Activated CD4-positive, CD25-positive, alpha-beta regulatory T cell treated with anti-CD3 and anti-CD28 coated beads, Interleukin-2, amount 50 U/mL, for 24 hours (primary cell): ENCODE results near the gene CD2AP.
"Not testable (repeated sequence)": the region's sequence is repeated elsewhere in the genome, so short reads cannot be mapped to it uniquely, and the experiment has no call there.

Experiments
- ATAC-seq, 2 donors: fragments of 150-1000 bp; cut with Tn5 transposase; one replicate each; pipeline ENCODE4 v1.10.0; 2021; ENCODE audit warnings: mild to moderate bottlenecking in 1 of 2, moderate library complexity in 1 of 2

CD2AP gene

DNA sequence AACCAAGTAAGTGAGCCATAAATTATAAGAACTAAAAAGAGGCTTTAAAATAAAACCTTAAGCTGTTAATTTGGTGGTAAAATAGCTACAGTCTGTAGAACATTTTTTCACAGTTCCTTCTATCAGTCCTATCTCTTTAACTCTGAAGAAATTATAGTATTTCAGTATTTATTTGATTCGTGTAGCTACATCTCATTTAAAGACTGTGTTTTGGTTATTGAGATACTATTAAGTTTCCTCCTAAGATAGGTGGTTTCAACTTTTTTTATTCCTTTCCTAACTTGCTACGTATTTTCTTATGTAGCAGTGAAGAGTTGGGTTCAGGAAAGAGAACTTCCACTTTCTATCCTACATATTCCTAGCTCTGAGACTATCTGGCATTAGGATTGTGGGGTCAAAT, 97.2 kb downstream of the CD2AP start:
- no peak for ATAC-seq

DNA sequence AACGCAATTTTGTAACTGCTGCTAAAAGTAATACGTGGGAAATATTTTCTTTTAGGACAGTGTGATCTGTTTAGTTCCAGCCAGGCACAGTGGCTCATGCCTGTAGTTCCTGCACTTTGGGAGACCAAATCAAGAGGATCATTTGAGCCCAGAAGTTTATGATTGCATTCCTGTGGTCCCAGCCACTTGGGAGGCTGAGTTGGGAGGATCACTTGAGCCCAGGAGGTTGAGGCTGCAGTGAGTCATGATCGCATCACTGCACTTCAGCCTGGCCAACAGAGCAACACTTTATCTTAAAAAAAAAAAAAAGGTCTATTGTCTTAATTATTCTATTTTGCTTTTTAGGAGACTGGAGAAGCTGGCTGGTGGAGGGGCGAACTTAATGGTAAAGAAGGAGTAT, 101.5 kb downstream of the CD2AP start:
- no peak for ATAC-seq

DNA sequence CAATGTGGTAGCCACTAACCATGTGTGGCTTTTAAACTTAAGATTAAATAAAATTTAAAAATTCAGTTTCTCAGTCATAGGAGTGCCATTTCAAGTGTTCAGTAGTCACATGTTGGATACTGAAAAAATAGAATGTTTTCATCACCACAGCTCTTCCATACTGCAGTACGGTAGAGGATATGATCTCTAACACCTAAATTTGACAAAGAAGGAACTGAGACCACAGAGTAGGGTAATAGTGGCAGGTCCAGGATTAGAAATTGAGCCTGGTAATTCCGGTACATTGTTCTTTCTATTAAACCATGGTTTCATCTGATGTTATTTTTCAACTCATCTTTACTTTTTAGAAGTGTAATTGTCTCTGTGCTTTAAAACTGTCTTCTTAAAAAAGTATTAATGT, 104.0 kb downstream of the CD2AP start:
- ATAC-seq = no peak

DNA sequence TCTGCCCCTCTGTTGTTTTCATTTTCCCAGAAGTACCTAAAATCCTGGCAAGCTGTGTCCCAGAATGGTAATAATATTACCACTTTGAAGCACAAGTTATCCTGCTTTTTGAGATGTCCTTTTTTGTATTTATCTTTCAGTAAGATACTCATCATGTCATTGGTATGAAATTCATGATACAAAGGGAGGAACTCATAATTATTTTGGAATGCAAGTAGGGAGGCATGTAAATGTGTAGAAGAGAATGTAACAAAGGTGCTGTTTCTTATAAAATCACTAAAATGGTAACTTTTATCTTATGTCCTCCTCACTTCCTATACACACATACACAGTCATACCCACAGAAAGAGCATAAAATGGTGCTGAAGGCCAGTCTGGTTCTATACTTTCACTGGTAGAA, 109.9 kb downstream of the CD2AP start:
- ATAC-seq = no peak

DNA sequence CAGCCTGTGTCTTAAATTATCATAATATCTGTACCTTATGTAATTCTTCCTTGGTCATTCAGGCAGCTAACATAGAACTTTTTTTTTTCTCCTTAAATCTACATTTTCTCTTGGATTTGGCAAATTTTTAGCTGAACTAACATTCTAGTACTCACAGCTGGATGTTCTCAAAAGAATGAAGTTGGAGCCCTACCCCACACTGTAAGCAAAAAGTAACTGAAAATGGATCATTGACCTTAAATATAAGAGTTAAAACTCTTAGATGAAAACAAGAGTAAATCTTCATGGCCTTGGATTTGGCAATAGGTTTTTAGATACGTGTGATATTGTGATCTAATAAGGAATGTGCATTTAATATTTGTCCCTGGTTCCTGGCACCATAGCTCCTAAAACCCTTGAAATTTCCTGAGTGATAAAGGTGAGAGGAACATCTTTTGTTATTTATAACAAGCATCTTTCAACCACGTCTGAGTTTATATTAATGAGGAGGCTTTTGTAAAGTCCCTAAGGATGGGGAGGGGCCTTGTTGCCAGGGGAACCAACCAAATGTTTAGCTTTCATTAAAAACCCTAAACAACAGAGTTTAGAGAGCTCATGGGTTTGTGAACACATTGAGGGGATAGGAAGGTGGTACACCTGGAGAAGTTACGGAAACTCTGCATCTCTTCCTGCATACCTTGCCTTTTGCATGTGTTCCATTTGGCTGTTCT, 114.7 kb downstream of the CD2AP start:
- no peak for ATAC-seq

DNA sequence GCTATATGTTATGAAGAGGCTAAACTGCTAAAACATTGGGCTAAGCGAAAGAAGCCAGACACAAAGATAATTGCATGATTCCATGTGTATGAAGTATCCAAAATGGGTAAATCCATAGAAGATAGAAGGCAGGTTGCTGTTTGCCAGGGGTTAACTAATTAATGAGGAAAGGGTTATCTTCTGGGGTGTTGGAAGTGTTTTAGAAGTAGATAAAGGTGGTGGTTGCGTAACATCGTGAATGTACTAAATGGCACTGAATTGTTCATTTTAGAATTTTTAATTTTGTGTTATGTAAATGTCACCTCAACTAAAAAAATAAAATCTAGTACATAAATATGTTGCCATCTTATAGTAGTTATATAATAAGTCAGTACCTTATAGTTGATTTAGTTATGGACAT, 116.4 kb downstream of the CD2AP start:
- ATAC-seq = no peak

DNA sequence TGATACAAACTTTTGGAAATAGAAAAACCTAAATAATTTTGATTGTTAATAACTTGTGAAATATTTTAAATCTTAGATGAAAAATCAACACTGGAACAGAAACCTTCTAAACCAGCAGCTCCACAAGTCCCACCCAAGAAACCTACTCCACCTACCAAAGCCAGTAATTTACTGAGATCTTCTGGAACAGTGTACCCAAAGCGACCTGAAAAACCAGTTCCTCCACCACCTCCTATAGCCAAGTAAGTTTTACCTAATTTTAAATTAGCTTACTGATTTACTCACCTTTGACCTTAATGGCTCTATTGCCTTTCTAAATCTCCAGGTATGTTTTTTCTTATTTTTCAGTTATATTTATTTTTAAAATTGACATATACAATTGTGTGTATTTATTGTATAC, 118.2 kb downstream of the CD2AP start:
- ATAC-seq = no peak

DNA sequence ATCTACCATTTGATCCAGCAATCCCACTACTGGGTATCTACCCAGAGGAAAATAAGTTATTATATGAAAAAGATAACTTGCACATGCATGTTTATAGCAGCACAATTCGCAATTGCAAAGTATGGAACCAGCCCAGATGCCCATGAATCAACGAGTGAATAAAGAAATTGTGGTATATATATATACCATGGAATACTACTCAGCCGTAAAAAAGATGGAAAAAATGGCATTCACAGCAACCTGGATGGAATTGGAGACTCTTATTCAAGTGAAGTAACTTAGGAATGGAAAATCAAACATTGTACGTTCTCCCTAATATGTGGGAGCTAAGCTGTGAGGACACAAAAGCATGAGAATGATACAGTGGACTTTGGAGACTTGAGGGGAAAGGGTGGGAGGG, 120.8 kb downstream of the CD2AP start:
- no peak for ATAC-seq

DNA sequence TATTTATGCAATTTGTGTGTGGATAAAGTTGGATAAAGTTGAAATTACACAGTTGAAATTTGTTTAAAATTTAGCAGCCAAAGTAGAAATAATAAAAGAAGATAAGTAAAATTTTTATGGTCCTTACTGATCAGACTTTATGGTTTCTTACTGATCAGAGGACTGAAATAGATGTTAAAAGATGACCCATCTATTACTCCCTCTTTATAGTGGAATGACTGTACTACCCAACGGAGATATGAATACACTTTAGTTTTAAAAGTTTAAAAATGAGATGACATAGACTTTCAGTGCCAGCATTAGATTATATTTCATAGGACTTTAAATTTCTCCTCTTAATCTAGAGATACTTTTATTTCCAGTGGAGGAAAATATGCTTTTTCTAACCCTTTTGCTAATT, 121.9 kb downstream of the CD2AP start:
- peak in 1 of 2 donors; percentile 45 for ATAC-seq

DNA sequence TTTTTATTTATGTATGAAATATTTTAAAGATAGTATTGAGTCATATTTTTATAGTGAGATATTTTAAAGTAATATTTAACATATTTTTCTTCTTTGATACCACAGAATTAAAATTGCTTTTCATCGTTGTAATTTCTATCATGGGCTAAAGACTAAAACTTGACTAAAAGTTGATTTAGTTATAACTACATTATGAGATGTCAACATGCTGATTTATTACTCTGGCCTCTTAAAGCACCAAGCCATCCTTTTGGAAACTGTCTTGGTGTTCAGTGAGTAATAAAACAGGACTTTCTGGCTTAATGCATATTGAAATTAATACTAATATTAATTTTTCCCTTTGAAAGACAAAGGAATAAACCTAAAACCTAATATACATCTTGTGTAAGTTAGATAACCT, 125.6 kb downstream of the CD2AP start:
- ATAC-seq = no peak

DNA sequence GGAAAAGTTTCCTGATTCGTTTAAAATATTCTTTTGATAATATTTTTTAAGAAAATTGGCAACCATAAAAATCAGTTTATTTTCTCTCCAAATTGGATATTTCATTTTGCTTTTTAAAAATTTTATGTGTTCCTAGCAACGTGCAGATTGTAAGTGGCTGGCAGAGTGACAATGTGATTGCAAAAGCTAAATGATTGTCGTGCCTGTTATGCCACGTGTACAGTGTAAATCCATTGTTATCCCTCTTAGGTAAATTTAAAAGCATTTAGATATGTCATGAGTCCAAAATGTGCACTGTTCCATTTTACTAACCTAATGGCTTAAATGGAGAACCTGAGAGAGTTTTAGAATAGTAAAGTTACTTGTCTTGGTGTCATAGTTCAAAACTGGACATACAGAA, 126.4 kb downstream of the CD2AP start:
- no peak for ATAC-seq

DNA sequence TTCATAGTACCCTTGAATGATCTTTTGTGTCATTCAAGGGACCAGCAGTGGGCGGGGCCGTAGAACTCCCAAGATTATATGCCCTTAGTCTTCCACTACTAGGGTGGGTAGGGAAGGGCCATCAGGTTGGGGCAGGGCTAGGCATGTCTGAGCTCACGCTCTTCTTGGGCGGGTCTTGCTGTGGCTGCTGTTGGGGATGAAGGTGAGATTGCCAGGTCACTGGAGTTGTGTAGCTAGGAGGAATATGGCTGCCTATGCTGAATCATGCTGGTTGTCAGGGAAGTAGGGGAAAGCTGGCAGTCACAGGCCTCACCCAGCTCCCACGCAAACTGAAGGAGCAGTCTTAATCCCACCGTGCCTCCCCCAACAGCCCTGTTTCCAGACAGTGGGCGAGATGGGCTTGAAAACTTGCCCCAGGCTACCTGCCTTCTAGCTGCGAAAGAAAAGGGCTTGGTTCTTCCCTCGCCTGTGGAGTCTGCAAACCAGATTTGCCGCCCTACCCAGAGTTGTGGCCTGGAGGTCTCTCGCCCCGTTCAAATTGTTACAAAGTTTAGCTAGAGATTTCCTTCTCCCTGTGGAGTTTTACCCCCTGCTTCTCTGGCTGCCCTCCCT, 144.4 kb downstream of the CD2AP start:
- ATAC-seq = no peak

DNA sequence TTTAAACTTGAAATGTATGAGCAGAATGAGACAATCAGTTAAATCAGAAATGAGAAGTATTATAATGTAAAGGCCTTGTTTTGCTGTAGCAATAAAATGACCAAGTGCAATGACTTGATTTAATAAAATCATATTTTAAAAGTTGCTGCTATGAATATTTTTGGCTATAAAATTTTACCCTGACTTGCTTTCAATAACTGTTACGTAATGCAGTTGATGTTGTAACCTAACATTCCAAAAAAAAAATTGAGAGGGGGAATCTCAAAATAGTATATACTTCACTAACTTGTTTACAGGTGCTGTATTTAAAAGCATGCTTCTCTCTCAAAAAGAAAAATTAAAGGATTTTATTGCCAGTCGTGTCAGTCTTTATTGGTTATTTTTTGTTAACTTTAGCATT, 149.2 kb downstream of the CD2AP start:
- ATAC-seq = no peak

DNA sequence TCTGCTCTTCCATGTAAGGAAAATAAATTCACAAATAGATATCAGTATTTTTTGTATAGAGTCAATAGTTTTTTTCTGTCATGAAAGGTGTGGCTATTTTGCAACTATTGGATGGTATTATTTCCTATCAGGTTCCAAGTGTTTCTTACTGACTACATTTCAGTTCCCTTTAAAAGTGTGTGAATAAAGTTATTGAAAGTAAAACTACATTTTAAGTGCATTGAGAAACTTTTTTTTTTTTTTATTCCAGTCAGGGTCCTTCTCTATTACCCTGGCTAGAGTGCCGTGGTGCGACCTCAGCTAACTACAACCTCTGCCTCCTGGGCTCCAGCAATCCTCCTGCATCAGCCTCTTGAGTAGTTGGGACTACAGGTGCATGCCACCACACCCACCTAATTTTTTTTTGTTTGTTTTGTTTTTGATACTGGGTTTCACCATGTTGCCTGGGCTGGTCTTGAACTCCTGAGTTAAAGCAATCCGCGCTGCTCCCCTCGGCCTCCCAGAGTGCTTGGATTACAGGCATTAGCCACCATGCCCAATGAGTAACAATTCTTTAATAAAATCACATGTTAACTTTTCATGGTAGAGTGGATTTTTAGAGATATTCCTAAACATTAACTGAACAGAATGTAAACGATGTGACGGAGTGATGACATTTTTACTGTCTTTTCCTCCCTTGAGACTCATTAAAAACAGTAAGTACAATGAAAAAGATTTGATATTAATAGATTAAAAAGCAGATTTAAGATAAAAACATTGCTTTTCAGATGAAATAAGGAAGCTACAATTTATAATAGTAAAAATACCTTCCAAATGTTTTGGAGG, 151.1 kb downstream of the CD2AP start:
- ATAC-seq = no peak

DNA sequence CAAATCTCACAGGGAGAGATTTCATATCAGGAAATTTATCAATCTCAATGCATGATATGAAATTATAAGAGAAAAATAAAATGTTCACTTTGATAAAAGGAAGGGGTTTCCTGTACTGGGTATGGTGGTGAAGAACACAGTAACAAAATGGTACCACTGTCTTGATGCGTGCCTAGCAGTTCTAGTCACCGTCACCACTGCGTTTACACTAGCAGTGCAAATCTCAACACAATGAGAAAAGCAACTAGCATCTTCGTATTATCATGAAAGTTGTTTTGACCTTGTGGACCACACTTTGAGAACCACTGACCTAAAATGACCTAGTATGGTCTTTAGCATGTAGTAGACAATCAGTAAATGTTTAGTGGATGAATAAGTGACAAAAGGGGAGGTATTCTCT, 152.4 kb downstream of the CD2AP start:
- no peak for ATAC-seq

DNA sequence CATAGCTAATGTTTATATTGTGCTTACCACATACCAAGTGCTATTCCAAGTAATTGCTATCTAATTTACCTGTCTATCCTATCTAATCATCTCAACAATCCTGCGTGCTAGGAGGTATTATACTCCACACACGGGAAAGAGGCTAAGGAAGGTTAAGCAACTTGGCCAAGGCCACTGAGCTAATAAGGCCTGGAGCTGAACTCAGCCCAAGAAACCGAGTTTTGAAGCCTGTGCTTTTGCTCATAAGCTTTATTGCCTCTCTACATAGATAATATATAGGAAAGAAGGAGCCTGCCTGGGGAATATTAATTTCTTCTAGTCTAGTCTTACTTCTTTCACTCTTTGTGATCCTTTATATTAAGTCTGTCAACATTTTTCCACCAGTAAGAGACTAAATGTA, 153.0 kb downstream of the CD2AP start:
- ATAC-seq = no peak

DNA sequence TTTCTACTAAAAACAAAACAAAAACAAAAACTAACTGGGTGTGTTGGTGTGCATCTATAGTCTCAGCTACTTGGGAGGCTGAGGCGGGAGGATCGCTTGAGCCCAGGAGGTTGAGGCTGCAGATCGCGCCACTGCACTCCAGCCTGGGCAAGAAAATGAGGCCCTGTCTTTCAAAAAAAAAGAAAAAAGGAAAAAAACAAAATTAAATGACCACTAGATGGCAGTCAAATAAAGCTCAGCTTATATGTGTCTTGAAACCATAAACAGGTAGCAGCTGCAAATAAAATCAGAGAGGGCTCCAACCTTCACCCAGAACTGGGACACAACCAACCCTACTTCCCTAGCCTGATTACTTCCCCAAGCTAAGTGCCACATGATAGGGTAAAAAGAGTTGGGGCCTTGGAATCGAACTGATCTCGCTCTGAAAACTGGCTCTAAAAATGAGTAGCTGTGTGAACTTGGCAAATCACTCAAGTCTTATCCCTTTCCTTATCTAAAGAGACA, 153.7 kb downstream of the CD2AP start:
- peak in 1 of 2 donors; percentile 32 for ATAC-seq

DNA sequence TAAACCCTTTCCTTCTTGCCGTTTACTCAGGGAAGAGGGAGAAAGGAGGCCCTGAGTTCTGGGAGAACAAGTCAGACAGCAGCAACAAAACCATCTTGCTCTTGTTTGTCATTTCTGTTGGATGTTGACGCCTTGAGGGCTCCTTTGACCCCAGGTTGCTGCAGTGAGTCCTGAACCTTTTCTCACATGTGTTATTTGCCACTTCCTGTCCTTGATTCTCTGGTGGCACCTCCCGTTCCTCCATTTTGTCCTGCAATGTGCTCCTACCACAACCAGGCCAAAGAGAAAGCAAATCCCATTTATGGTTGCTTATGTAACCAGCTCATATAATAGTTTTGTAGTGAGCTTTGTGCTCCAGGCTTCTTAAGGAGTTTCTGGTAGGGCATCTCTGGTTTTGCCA, 154.2 kb downstream of the CD2AP start:
- ATAC-seq = no peak

DNA sequence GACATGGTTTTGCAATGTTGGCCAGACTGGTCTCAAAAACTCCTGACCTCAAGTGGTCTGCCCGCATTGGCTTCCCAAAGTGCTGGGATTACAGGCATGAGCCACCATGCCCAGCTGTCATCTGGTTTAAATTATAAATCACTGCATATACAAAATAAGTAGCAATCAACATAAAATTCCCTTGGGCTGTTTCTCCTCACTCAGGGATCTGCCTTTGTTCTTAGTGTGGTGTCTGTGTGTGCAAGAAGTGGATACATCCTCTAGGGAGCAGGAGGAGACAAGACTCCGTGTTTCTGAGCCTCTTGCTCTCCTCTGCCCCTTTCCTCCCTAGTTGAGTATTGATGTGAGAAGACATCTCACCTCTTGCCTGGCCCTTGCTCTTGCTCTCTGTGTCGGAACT, 155.6 kb downstream of the CD2AP start:
- ATAC-seq = no peak

DNA sequence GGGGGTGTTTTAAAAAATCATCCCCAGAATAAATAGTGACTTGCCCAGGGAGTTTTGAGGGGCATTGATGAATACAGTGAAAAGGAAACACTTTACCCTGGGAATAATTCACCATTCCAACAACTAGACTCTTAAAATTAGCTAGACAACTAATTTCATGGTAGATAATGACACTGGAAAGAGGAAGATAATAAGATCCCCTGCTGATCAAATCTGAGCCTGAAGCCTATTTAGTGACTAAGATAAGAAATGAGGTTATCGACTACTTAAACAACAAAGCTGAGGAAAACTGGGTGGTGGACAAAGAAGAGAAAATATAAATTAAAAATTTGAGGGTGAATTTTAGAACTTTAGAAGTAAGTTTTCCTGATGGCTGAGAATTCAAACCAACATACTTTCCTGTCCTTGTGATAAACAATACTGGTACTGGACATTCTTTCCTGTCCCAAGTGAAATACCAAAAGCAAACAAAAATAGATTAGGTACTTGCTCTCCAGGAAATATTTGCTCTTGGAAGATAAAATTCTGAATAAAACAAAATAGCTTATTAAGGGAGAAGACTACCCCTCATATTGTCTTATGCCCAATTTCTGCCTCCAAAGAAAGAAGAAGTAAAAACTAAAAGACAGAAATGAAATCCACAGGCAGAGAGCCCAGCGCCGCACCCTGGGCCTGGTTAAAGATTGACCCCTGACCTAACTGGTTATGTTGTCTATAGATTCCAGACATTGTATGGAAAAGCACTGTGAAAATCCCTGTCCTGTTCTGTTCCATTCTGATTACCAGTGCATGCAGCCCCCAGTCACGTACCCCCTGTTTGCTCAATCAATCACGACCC, 156.8 kb downstream of the CD2AP start:
- no peak for ATAC-seq

DNA sequence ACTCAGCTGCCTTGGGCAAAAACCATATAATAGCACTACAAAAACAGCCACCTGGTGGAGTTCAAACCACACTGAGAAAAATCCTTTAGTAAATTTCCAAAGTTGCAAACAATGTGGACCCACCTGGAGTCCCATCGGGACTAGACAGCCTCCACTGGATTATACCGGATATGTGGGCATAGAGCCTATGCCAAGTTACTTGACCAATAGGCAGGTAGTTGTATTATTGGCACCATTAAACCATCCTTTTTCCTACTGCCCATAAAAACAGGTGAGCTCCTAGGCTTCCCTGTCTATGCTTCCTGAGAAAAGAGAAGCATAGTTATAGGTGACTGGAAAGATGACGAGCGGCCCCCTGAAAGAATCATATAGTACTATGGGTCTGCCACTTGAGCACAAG, 169.1 kb downstream of the CD2AP start:
- no peak for ATAC-seq

DNA sequence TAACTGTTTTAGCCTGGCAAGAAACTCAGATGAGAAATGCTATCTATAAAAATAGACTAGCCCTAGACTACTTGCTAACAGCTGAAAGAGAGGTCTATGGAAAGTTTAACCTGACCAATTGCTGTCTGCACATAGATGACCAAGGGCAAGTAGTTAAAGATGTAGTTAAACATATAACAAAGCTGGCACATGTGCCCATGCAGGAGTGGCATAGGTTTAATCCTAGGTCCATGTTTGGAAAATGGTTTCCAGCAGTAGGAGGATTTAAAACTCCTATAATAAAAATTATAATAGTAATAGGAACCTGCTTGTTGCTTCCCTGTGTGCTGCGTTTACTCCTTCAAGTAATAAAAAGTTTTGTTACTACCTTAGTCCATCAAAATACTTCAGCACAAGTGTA, 169.6 kb downstream of the CD2AP start:
- no peak for ATAC-seq

DNA sequence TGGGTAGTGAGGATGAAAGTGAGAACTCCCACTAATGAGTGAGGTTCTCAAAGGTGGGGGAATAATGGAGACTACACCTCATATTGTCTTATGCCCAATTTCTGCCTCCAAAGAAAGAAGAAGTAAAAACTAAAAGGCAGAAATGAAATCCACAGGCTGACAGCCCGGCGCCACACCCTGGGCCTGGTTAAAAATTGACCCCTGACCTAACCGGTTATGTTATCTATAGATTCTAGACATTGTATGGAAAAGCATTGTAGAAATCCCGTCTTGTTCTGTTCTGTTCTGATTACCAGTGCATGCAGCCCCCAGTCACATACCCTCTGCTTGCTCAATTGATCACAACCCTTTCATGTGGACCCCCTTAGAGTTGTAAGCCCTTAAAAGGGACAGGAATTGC, 170.0 kb downstream of the CD2AP start:
- ATAC-seq = not testable (repeated sequence)
